ENCODE measurements around the gene RNU6-9.

DNA sequence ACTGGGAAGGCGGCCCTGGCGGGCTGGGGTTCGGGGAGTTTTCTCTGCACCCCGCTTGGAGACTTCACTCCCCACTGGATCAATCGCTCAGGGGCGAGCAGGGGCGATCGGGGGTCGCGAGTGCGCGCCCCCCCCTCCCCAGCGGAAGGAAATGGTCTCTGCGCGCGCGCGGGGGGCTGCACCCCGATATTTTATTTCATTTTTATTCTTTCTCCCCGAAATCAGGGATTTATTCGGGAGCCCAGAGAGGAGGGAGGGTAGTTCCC is 33.0 kb downstream of the RNU6-9 start:
- TF ChIP-seq, protein P1, sequence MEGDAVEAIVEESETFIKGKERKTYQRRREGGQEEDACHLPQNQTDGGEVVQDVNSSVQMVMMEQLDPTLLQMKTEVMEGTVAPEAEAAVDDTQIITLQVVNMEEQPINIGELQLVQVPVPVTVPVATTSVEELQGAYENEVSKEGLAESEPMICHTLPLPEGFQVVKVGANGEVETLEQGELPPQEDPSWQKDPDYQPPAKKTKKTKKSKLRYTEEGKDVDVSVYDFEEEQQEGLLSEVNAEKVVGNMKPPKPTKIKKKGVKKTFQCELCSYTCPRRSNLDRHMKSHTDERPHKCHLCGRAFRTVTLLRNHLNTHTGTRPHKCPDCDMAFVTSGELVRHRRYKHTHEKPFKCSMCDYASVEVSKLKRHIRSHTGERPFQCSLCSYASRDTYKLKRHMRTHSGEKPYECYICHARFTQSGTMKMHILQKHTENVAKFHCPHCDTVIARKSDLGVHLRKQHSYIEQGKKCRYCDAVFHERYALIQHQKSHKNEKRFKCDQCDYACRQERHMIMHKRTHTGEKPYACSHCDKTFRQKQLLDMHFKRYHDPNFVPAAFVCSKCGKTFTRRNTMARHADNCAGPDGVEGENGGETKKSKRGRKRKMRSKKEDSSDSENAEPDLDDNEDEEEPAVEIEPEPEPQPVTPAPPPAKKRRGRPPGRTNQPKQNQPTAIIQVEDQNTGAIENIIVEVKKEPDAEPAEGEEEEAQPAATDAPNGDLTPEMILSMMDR (conservative IDR thresholded peaks at IDR 0.05; ENCODE audit: low read depth, low read length) = no peak
- TF ChIP-seq EZH2 (IDR thresholded peaks at IDR 0.05; ENCODE audit: low read length, unreplicated experiment) = no peak
- TF ChIP-seq EZH2phosphoT487 (IDR thresholded peaks at IDR 0.05; ENCODE audit: borderline replicate concordance, low read length) = no peak
